Suprapubic skin (tissue), 3 donors: ENCODE measurements around the gene MOB3C.

Experiments used
- POLR2AphosphoS5 ChIP-seq, 3 donors: sonication (generic); formaldehyde crosslinking; IDR thresholded peaks; one replicate each; pipeline ENCODE4 v1.6.1; 2017; ENCODE audit warnings: antibody characterized with exemption in 3 of 3
- TF ChIP-seq, protein P1 (sequence below), 2 donors: fragments of 200-600 bp in 1 of 2; fragments of 450-650 bp in 1 of 2; sonication (generic) in 1 of 2; IDR thresholded peaks; one replicate each; pipeline ENCODE4 v1.5.1; 2016 to 2019; ENCODE audit warnings: antibody characterized with exemption in 2 of 2, mild to moderate bottlenecking in 1 of 2, moderate library complexity in 1 of 2

DNA sequence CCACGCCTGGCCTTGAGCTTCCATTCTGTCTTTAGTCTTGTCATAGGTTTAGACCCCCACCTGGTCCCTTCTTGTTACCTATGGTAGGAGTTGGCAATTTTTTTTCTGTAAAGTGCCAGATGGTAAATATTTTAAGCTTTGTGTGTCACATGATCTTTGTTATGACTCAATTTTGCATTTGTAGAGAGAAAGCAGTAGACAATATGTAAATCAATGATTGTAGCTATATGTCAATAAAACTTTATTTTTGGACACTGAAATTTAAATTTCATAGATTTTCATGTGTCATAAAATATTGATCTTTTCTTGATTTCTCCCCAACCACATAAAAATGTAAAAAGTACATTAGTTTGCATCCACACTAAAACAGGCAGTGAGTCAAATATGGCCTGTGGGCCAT lies 20.6 kb downstream of the MOB3C start:
- TF ChIP-seq, protein P1, sequence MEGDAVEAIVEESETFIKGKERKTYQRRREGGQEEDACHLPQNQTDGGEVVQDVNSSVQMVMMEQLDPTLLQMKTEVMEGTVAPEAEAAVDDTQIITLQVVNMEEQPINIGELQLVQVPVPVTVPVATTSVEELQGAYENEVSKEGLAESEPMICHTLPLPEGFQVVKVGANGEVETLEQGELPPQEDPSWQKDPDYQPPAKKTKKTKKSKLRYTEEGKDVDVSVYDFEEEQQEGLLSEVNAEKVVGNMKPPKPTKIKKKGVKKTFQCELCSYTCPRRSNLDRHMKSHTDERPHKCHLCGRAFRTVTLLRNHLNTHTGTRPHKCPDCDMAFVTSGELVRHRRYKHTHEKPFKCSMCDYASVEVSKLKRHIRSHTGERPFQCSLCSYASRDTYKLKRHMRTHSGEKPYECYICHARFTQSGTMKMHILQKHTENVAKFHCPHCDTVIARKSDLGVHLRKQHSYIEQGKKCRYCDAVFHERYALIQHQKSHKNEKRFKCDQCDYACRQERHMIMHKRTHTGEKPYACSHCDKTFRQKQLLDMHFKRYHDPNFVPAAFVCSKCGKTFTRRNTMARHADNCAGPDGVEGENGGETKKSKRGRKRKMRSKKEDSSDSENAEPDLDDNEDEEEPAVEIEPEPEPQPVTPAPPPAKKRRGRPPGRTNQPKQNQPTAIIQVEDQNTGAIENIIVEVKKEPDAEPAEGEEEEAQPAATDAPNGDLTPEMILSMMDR (IDR thresholded peaks at IDR 0.05): no peak
- no peak for TF ChIP-seq POLR2AphosphoS5 (IDR thresholded peaks at IDR 0.05)
